ENCODE measurements around the gene MROH8. TPM values are rescaled to one million over a fixed set of nuclear protein-coding genes. Genes with fewer than 3 reads are reported as not detected.

Gene MROH8
- total RNA-seq, 4 donors from 2014 or later = 4.4 to 14.1 (median 6.2) TPM

DNA sequence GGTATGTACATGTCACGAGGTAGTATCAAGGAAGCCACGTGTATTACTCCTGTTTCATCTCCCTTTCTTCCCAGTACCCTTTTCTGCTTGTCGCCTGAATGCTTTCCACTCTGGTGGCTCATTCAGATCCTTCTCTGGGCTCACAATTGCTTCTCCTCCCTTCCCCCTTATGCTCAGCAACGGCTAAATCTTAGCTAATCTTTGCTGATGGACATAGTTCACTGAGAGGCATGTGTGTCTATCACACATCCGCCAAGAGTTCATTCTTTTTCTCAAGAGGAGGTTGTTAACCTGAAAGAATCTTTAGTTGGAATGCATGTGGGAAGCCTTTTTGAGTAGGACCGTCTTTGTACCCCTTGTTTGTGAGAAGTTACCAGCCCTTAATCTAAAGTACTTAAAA is 25.8 kb upstream of the MROH8 start:
- Histone ChIP-seq H3K36me3 (no peaks in the 10 kb centered on the region), H3K4me3 (no peak overlapping the region), H3K27ac (no peak overlapping the region), H3K9me3 (no peaks in the 10 kb centered on the region), H3K4me1 (no peaks in the 10 kb centered on the region), H3K27me3 (no peaks in the 10 kb centered on the region)
- no peak for DNase-seq
- intact Hi-C loops (cut with DNase I; ENCODE audit: low total_unique reads) = no loop called here
- TF ChIP-seq, protein P1, sequence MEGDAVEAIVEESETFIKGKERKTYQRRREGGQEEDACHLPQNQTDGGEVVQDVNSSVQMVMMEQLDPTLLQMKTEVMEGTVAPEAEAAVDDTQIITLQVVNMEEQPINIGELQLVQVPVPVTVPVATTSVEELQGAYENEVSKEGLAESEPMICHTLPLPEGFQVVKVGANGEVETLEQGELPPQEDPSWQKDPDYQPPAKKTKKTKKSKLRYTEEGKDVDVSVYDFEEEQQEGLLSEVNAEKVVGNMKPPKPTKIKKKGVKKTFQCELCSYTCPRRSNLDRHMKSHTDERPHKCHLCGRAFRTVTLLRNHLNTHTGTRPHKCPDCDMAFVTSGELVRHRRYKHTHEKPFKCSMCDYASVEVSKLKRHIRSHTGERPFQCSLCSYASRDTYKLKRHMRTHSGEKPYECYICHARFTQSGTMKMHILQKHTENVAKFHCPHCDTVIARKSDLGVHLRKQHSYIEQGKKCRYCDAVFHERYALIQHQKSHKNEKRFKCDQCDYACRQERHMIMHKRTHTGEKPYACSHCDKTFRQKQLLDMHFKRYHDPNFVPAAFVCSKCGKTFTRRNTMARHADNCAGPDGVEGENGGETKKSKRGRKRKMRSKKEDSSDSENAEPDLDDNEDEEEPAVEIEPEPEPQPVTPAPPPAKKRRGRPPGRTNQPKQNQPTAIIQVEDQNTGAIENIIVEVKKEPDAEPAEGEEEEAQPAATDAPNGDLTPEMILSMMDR (IDR thresholded peaks at IDR 0.05) = no peak
- TF ChIP-seq POLR2A (IDR thresholded peaks at IDR 0.05) = no peak

DNA sequence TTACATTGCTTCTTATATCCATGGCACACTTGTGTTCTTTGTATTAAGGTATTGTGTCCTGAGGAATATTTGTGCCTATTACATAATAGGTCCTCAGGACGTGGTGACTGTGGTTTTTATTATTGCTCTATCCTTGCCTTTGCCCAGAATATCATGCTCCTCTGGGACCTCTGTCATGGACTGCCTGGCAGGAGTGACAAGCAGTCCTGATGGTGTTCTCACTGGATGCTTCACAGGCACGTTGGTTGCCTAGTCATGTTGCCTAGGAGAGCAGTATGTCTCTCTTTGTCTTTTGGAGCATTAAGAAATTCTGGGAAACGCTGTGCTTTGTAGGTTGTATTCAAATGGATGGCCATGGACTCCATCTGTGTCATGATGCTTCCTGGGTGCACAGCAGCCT is 24.7 kb upstream of the MROH8 start:
- intact Hi-C loops (cut with DNase I; ENCODE audit: low total_unique reads) = no loop called here
- Histone ChIP-seq H3K36me3 (no peaks in the 10 kb centered on the region), H3K4me3 (no peak overlapping the region), H3K27me3 (no peaks in the 10 kb centered on the region), H3K27ac (no peak overlapping the region), H3K9me3 (no peaks in the 10 kb centered on the region), H3K4me1 (no peaks in the 10 kb centered on the region)
- TF ChIP-seq, protein P1 (IDR thresholded peaks at IDR 0.05) = no peak
- no peak for TF ChIP-seq POLR2A (IDR thresholded peaks at IDR 0.05)
- no peak for DNase-seq

DNA sequence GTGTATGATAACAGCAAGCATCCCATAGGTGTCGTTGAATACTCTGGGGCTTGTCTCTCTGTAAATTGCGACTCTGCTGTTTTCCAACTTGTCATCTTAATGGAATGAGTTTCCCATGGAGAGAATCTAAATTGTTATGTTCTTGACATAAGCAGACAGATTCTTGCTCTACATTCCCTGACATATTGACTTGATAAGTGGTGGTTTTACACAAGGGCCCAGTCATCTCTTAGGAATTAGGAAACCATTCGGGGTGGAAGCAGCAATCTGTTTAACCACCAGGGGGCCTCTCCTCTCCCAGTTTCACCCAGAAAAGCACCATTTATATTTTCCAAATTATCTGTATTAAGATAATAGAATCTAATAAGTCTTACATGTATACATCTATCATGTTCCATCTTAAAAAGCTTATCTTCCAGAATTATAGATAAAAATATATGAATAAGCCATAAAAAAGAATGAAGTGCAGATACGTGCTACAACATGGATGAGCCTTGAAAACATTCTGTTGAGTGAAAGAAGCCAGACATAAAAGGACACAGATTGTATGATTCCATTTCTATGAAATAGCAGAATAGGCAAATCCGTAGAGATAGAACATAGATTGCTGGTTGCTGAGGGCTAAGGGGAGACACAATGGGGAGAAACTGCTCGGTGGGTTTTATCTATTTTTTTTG is 23.1 kb upstream of the MROH8 start:
- intact Hi-C loops (cut with DNase I; ENCODE audit: low total_unique reads) = no loop called here
- TF ChIP-seq, protein P1 (IDR thresholded peaks at IDR 0.05) = peak; percentile 58 to 86 (median 68)
- no peak for TF ChIP-seq POLR2A (IDR thresholded peaks at IDR 0.05)
- no peaks in the 10 kb centered on the region for H3K4me1 ChIP-seq
- no peak overlapping the region for H3K4me3 ChIP-seq
- H3K36me3 ChIP-seq = no peaks in the 10 kb centered on the region
- H3K9me3 ChIP-seq = no peaks in the 10 kb centered on the region
- no peaks in the 10 kb centered on the region for H3K27me3 ChIP-seq
- H3K27ac ChIP-seq = peak overlapping the region; percentile 67 to 72
- peak; percentile 59 to 60 for DNase-seq

DNA sequence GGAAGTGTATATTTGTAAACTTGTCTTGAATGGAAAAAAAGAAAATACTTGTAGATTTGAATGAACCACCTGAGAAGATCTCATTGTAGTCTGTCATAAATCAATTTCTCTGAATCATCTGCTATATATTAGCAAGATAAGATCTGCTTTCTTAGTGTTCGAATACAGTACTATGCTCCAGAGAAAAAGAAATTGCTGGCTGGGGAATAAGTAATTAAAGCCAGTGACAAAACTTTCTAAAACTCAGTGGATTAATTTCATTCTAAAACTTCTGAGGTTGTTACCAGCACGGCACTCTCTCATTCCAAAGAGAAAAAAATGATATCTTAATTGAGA is 22.4 kb upstream of the MROH8 start:
- Histone ChIP-seq H3K9me3 (no peaks in the 10 kb centered on the region), H3K36me3 (no peaks in the 10 kb centered on the region), H3K4me1 (no peaks in the 10 kb centered on the region), H3K4me3 (no peak overlapping the region), H3K27ac (peak overlapping the region; percentile 67 to 72), H3K27me3 (no peaks in the 10 kb centered on the region)
- TF ChIP-seq POLR2A (IDR thresholded peaks at IDR 0.05) = no peak
- TF ChIP-seq, protein P1 (IDR thresholded peaks at IDR 0.05) = no peak
- no peak for DNase-seq
- intact Hi-C loops (cut with DNase I; ENCODE audit: low total_unique reads) = no loop called here

DNA sequence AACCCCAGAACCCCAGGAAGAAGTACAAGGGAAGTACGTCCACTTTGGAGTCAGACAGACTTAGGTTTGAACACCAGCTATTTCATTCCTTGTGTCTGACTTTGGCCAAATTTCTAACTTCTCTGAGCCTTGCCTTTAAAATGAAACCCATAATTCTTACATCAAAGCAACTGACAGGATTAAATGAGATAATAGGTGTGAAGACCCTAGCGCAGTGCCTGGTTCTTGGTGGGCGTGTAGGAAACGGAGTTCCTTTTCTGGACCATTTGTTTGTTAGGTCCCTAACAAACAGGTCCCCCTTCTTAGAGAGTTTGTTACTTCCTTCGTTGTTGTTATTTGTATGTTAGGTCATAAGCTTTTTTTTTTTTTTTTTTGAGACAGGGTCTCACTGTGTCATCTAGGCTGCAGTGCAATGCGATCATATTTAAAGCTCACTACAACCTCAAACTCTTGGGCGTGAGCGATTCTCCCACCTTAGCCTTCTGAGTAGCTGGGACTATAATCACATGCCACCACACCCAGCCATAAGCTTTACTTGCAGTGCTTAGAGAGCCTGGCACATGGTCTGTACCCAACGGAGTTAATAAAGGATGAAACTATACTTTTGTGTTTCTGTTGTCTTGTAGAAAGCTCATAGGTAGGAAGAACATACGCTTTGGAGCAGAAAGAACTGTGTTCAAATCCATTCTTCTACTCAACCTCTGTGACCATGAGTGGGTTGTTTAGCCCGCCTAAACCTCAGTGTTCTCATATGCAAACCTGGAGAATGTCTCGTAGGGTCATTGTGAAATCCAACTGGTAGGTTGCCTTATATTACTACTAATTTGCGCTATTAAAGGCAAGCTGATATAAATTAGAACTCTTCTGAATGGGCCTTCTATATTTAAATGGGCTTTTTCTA is 21.8 kb upstream of the MROH8 start:
- H3K9me3 ChIP-seq = no peaks in the 10 kb centered on the region
- no peaks in the 10 kb centered on the region for H3K27me3 ChIP-seq
- no peak overlapping the region for H3K4me3 ChIP-seq
- no peaks in the 10 kb centered on the region for H3K36me3 ChIP-seq
- TF ChIP-seq, protein P1 (IDR thresholded peaks at IDR 0.05) = no peak
- TF ChIP-seq POLR2A (IDR thresholded peaks at IDR 0.05) = no peak
- DNase-seq = no peak
- intact Hi-C loops (cut with DNase I; ENCODE audit: low total_unique reads) = no loop called here
- H3K4me1 ChIP-seq = no peaks in the 10 kb centered on the region
- peak overlapping the region; percentile 67 to 72 for H3K27ac ChIP-seq

All from uterus (tissue), 4 donors.